GM06990 (cell line): ENCODE results near the gene ATG13.
"Not testable (repeated sequence)": the region's sequence is repeated elsewhere in the genome, so short reads cannot be mapped to it uniquely, and the experiment has no call there.

ENCODE experiments used
- DNase-seq: peaks from one replicate; pipeline ENCODE4 v3.0.0-alpha.2; 2011; ENCODE audit not compliant: insufficient read length; ENCODE audit errors: extremely low read depth
- H3K27me3 ChIP-seq: replicated peaks from 2 replicates; pipeline ENCODE4 v1.6.0; 2011; ENCODE audit warnings: low read length; ENCODE audit not compliant: control insufficient read depth, insufficient read depth
- H3K36me3 ChIP-seq: 2 replicates; pipeline ENCODE4 v1.5.1; 2011; ENCODE audit warnings: low read length; ENCODE audit not compliant: control insufficient read depth, insufficient read depth
- H3K4me3 ChIP-seq: replicated peaks from 2 replicates; pipeline ENCODE4 v1.5.1; 2011; ENCODE audit warnings: low read depth, mild to moderate bottlenecking, control low read depth, low read length
- CTCF ChIP-seq: IDR thresholded peaks from 2 replicates; pipeline ENCODE4 v1.5.1; 2011; ENCODE audit warnings: low read length, control low read depth, mild to moderate bottlenecking, inconsistent platforms; ENCODE audit not compliant: insufficient read depth, poor library complexity, severe bottlenecking

Gene ATG13

GRCh38 chr11:46668480-46669085 lies 51.2 kb downstream of the ATG13 start:
- Histone ChIP-seq H3K36me3 (peaks cover 33% of the 10 kb centered on the region), H3K27me3 (no peaks in the 10 kb centered on the region), H3K4me3 (no peak overlapping the region)
- DNase-seq: no peak
- no peak for TF ChIP-seq CTCF

GRCh38 chr11:46669711-46670139 lies 52.4 kb downstream of the ATG13 start:
- no peak overlapping the region for H3K4me3 ChIP-seq
- H3K27me3 ChIP-seq: no peaks in the 10 kb centered on the region
- peaks cover 35% of the 10 kb centered on the region for H3K36me3 ChIP-seq
- DNase-seq: no peak
- no peak for TF ChIP-seq CTCF

GRCh38 chr11:46670521-46670920 lies 53.2 kb downstream of the ATG13 start:
- not testable (repeated sequence) for H3K27me3 ChIP-seq, DNase-seq, H3K4me3 ChIP-seq
- H3K36me3 ChIP-seq: peaks cover 31% of the 10 kb centered on the region

- Histone ChIP-seq H3K27me3 (no peaks in the 10 kb centered on the region), H3K4me3 (no peak overlapping the region), H3K36me3 (peaks cover 31% of the 10 kb centered on the region)
- no peak for DNase-seq
- no peak for TF ChIP-seq CTCF
Observed at GRCh38 chr11:46671958-46672315, 54.6 kb downstream of the ATG13 start.

- H3K27me3 ChIP-seq: no peaks in the 10 kb centered on the region
- no peak overlapping the region for H3K4me3 ChIP-seq
- no peak for DNase-seq
- no peak for TF ChIP-seq CTCF
- peaks cover 33% of the 10 kb centered on the region for H3K36me3 ChIP-seq
Observed at GRCh38 chr11:46672381-46672839, 55.1 kb downstream of the ATG13 start.

- DNase-seq: no peak
- Histone ChIP-seq H3K4me3 (no peak overlapping the region), H3K27me3 (no peaks in the 10 kb centered on the region), H3K36me3 (peaks cover 31% of the 10 kb centered on the region)
- no peak for TF ChIP-seq CTCF
Observed at GRCh38 chr11:46673713-46674462, 56.5 kb downstream of the ATG13 start.
